G401 (cell line): Measurements from ENCODE around the gene MYO1A. TPM values are rescaled to one million over a fixed set of nuclear protein-coding genes. Genes with fewer than 3 reads are reported as not detected.
"Not testable (repeated sequence)": the region's sequence is repeated elsewhere in the genome, so short reads cannot be mapped to it uniquely, and the experiment has no call there.

ENCODE experiments used
- DNase-seq: peaks from one replicate; pipeline ENCODE4 v3.0.0-alpha.2; 2015; ENCODE audit warnings: low spot score
- in situ Hi-C: cut with HindIII; loops from 2 replicates; pipeline ENCODE4 v1.10.0; 2016; ENCODE audit warnings: low sequenced_read_pairs, mixed read lengths
- total RNA-seq: library from RNA; depleted of rRNA; stranded (reverse); fragments of >200 nt; shearing (Covaris generic); gene quantifications from 2 replicates; pipeline ENCODE4 v1.2.3, GENCODE V29; 2014

MYO1A gene
- total RNA-seq, 1 experiment from 2014 or later, result not detected

DNA sequence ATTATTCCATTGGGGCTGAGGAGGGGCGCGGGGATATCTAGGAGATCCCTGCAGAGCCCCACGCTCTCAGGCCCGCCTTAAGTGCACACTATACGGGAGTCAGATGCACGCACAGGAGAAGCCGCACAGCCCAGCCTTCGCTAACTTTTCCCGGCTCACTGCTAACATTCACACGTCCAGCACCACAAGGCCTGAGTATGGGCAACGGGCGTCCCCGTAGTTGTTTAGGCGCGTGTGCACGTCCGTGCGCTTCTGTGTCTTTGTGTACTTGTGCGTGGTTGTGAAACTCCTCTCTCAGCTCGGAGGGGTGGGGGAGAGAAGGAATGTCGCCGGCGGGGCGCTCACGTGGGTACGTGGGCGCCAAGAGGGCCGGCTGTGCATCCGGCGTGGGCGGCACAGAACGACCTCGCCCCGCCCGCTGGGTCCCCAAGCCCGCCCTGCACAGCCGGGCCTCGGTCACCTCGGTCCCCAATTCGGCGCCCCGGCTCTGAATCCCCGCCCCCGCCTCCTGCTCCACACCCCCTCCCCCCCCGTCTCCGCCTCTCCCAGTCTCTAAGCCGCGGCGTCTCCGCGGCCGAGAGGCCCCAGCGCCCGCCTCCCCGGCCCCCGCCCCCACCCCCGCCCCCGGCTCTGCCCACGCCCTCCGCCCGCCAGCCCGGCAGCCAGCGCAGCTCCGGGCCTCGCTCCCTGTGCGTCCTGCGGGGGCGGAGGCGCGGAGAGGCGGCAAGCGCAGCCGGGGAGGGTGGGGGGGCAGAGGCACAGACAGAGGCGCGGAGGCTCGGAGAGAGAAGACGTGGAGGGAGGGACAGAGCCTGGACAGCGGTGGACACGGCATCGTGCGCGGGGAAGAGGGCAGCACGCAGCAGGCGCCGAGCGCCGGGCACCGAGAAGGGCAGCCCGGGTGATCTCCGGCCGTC, 38.7 kb upstream of the MYO1A start, which contains the start of gene NAB2:
TSS of gene NAB2 (plus strand) at position 761 of the 917 bp plus-strand sequence. CDS start 158 bp downstream, outside the sequence.
- in situ Hi-C loops, result no loop called here
- peak; percentile 96 for DNase-seq

DNA sequence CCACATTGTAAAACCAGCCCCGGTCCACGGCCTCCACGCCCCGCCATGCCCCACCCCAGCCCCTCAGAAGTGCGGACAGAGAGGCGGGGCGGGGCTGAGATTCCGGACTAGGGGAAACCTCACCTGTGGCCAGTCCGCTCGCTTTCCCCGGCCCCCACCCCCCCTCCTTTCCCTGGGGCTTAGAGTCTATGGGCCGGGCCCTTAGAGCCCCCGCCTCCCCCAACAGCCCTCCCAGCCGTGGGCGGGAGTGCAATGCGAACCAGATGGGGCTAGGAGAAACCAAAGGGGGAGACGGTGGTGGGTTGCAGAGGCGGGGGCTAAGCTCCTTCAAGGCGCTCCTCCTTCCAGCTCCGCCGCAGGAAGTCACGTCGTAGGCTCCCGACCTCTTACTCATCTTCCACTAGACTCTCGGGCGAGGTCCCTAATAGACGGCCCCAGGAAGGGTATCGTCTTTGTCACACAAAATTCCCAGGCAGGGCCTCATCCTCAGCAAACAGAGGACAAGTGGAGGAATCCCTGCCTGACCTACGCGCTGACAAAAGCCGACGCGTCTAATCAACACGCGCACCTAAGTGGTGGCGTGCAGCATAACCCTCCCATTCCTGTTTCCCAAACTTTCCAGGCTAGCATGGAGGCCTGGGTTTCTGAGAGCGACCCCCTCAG, 37.9 kb upstream of the MYO1A start:
- in situ Hi-C loops, result no loop called here
- peak; percentile 75 for DNase-seq

DNA sequence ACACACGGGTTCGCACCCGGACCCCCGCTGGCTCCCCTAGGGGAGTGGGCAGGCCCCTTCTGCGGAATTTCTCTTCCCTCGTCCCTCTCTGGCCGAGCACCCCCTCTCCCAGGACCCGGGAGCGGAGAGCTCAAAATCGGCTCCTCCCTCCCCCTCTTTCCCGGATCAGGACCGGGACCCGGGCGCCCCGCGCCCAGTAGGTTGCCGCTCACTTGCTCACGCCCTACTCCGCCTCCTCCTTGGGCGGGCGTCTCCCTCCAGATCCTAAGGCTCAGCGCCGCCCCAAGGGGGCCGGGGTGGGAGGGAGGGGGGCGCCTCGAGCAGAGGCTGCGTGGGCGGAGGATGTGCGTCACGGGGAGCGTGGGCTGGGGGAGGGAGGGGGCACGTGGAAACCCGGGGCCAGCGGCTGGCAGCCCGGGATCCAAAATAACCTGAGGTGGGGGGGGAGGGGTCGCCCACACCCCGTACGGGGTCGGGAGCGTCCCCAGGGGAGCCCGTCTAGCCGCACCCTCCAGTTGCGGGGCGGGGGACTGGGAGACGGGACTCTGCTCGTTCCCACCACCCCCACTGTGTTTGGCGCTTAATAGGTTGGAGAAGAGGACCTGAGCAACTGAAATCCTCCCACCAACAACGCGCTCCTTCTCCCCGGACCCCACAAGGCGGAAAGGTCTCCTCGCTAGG, 37.2 kb upstream of the MYO1A start:
- in situ Hi-C loops, result no loop called here

DNA sequence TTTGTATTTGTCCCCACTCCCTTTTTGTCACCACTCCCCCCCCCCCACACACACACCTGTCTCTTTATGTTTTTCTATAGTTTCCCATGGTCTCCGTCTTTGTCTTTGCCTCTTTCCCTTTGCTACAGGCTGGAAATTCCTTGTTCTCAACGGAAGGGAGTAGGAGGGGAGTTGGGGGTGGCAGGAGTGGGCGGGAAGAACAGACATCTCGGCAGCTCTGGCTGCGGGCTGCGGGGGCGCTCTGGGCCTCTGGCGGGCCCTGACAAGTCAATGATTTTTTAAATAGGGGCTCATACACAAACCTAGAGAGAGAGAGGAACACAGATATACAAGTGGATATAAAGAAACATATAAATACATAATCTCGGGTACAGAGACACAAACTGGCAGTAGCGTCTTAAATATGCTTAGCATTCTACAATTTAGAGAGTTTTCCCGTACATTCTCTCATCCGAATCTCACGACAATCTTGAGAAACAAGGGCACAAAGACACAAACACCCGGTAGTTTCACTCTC, 36.6 kb upstream of the MYO1A start:
- peak; percentile 82 for DNase-seq

More for the DNA sequence above, 37.2 kb upstream of the MYO1A start:
- peak; percentile 62 for DNase-seq

DNA sequence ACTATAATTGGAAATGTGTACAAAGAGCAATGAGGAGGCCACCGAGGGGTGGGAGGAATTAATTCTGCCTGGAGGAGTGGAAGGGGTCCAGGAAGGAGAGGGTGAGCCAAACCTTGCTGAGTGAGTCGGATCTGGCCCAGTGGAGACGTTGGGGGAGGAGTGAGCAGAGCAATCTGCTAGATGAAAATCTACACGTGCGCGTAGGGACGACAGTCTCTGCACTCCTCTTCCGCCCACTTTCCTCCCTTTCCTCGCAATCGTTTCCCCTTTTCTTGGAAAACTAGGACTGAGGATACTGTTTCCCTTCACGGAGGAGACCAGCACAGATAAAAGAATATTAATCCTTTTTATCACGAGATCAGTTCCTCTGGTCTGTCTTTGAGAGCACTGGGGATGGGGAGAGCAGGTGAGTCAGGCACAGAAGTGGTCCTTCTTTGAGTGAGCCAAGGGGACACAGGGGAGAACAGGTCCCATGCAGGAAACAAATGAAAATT, 36.1 kb upstream of the MYO1A start:
- in situ Hi-C loops, result no loop called here
- peak; percentile 68 for DNase-seq

More for the DNA sequence above, 36.6 kb upstream of the MYO1A start:
- in situ Hi-C loops, result no loop called here

DNA sequence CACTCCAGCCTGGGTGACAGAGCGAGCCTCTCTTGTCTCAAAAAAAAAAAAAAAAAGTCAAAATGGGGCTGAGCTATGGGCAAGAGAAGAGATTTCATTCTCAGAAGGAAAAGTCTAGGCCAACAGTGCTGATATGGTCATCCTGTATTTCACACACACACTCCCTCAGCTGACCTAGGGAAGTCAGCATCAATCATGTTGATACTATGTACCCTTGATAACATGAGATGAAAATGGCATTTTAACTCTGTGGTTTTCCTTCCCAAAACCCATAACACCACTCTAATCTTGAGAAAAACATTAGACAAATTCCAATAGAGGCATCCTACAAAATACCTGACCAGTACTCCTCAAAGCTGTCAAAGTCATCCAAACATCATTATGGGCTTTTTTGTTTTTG, 30.9 kb upstream of the MYO1A start:
- DNase-seq, result no peak
- in situ Hi-C loops, result no loop called here

DNA sequence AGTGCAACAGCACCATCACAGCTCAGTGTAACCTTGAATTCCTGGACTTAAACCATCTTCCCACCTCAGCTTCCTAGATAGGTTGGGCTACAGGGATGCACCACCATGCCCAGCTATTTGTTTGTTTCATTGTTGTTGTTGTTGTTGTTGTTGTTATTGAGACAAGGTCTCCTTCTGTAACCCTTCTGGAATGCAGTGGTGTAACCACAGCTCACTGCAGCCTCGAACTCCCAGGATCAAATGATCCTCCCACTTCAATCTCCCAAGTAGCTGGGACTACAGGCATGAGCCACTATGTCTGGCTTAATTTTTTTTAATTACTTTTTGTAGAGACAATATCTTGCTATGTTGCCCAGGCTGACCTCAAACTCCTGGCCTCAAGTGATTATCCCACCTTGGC, 29.9 kb upstream of the MYO1A start:
- in situ Hi-C loops, result no loop called here
- DNase-seq, result no peak

DNA sequence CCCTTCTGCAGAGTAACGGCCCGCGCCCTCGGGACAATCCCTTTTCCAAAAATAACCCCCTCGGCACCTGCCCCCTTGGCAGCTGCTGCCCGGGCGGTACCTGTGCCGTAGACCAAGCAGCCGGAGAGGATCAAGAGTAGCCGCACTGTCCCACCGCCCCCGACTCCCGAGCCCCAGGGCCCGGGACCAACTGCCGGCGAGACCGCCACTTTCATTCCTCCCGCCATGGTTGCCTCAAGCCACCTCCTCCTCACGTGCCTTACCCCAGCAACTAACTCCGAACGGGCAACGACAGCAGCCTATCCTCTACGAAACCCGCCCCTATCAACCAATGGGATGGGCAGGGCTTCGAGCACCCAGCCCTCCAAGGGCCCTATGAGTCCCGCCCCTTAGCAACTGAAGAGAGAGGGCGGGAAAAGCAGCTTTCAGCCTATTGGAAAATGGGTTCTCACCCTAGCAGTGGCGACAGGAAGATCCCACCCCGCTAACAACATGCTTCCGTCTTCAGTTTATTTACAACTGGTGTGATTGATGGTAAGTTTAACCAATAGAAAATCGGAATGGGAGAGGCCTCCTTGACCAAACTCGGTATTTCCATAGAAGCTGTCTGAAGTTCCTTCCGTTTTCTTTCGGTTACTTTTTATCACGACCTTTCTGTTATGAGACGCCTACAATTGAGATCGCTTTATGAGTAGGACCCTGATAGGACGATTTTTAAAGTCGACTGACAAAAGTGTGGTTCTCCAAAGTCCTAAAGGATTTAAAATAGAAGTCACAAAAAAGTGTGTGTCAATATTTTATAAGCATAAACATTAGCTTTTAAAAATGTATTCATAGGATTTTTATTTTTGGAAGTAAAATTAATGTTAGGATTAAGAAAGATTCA, 28.8 kb upstream of the MYO1A start, which contains the start of gene NEMP1:
TSS of gene NEMP1 (minus strand) at position 273 of the 886 bp plus-strand sequence. CDS start at position 227, 46 bp downstream.
- peak; percentile 100 for DNase-seq
- in situ Hi-C loops, result no loop called here

DNA sequence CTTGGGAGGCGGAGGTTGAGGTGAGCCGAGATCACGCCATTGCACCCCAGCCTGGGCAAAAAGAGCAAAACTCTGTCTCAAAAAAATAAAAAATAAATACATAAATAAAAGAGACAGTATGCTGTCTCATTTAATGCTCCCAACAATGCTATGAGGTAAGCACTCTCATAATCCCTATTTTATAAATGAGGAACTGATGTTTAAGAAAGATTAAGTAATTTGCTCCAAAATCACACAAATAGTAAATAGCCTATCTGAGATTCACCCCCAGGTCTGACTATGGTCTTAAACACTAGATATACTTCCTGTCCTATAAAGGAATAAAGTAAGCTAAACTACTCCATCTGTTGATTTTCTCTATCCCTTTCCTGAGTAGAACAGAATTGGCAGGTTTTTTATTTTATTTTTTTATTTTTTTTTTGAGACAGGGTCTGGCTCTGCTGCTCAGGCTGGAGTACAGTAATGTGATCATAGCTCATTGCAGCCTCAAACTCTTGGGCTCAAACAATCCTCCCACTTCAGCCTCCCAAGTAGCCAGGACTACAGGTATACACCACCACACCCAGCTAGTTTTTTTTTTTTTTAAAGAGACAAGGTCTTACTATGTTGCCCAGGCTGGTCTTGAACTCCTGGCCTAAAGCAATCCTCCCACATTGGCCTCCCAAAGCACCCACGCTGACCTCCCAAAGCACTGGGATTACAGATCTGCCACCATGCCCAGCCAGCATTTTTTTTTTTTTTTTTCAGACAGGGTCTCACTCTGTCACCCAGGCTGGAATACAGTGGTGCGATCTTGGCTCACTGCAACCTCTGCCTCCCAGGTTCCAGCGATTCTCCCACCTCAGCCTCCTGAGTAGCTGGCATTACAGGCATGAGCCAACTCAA, 23.9 kb upstream of the MYO1A start:
- DNase-seq, in situ Hi-C loops: not testable (repeated sequence)

DNA sequence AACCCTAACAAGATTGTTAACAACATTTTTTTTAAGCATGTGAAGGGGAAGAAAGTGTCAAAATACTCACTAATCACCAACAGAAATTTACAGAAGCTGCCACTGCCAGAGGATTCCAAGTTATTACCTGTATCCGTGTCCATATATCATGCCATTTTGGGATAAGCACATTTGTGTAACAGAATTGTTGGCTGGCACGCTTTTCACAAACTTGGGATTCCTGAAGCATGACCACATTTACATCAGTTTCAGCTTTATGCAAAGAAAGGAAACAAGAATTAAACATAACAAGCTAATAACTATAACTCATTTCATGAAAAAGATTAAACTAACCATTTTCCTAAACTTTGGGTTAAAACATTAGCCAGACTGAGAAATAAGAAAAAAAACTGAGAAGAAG, 22.7 kb upstream of the MYO1A start:
- in situ Hi-C loops, result no loop called here
- no peak for DNase-seq

DNA sequence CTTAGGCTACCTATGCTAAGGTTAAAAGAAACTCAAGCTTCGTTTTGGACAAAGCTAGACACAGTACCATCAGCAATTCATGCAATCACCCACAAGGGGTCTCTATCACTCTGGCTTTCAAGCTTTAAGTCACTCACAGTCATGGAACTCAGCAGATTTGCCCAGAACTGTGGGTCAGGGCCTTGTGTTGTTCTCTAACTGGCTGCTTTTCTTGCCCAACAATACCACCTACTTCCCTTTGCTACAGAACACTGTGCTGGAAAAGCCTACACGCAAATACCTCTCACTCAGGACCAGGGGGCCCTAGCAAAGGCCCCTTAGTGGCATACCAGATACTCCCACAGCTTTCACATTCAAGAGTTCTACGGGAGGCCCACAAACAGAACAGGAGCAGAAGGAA, 19.6 kb upstream of the MYO1A start:
- peak; percentile 83 for DNase-seq
- in situ Hi-C loops, result no loop called here

DNA sequence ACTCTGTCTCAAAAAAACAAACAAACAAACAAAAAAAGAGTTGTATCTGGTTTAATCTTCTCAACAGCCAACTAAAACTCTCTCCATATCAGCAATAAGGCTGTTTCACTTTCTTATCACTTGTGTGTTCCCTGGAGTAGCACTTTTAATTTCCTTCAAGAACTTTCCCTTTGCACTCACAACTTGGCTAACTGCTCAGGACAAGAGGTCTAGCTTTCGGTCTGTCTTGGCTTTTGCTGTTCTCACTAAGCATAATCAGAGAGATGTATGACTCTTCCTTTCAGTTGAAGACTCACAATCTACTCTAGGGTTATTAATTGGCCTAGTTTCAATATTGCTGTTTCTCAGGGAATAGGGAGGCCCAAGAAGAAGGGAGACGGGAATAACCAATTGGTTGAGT, 16.3 kb upstream of the MYO1A start:
- no peak for DNase-seq
- in situ Hi-C loops, result no loop called here

DNA sequence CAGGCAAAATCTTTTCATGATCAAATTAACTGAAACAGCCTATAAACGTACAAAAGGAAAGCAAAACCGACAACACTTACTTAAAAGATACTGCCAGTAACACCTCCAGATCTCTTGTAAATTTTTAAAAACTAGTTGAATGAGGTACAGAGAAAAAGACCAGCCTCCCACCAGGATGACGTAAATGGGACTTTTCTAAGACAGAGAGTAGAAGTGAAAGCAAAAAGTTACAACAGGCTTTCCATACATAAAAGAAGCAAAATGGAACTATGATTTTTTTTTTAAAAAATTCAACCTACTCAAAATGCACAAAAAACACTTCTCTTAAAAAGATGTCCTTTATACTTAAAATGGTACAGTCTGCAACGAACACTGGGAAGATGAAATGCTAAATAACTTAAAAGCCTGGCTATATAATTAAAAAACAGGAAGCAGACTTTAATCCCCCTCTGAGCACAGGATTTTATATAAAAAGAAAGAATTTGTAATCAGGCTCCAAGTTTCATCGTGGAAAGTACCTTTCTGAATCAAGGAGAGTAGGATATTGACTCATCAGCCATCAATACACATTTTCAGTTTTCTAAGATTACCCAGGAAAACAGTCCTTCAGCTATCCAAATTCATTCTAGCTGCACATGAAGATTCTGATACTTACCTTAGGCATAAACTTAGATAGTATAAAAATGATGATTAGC, 14.2 kb upstream of the MYO1A start:
- in situ Hi-C loops, result no loop called here
- no peak for DNase-seq

DNA sequence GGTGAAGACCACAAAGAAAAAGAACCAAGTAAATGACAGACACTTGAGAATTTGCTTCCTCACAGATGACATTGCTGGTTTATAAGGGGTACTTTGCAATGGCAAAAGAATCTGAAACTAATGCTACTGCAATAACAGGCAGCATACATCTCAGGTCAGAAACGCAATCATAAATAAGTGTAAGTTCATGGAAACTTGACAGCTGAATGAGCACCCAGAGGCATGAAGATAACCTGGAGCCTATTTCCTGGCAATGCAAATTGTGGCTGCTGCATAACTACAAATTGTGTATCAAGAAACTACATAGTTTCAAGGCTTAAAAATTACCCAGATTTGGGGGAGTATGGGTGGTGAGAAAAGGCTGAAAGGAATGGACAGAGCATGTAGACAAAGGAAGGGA, 8.5 kb upstream of the MYO1A start:
- DNase-seq, result no peak
- in situ Hi-C loops, result no loop called here

DNA sequence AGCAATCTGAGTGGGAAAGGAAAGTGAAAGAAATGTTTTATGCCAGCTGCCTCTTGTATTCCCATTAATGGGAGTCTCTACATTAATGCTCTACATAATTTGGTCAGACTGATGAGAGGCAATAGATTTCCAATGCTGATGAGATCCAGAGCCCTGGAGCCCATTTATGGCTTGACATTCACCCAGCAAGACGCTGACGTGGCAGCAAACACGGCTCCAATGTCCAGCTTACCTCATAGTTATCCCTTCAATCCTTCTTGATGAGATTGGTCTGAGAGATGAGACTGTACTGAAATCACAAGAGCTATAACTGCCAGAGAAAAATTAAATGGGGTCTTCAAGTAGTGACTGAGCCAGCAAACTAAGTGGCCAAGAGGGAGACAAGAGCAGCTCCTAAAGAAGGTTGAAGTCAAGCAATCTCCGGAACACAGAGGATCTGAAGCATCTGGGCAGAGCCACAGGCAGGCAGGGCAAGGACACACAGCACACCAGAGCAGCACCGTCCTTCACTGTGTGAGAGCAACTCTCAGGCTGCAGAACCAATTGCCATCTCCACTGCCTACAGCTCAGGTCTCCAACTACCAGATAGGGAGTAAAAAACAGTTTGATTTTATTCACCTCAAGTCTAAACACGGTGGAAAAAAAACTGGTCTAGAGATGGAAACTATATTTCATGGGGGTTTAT, 7.3 kb upstream of the MYO1A start:
- no peak for DNase-seq
- in situ Hi-C loops, result no loop called here

DNA sequence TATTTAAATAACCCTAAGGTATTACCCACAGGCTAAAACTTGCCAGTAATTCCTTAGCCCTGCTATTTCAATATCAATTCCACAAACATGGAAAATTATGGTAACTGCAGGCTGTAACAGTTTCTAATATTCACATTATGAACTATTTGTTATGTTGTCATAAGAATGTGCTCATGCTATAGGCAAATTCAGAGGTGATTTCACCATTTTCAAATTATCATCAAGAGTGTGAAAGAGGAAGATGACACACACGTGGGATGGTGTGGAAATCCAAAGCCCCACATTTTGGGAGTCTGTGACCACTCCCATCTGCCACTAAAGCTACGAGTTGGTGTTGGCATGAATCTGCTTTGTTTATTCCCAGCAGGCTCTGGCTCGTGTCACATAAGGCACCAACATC, 5.9 kb upstream of the MYO1A start:
- no peak for DNase-seq
- in situ Hi-C loops, result no loop called here
